ENCODE results near the gene KYAT1.
"Not testable (repeated sequence)": the region's sequence is repeated elsewhere in the genome, so short reads cannot be mapped to it uniquely, and the experiment has no call there.

Gene KYAT1

GRCh38 chr9:128852646-128853045 is 29.1 kb downstream of the KYAT1 start:
- not testable (repeated sequence) for H3K4me3 ChIP-seq (ENCODE audit: low read length in 2 of 2); H3K4me1 ChIP-seq (ENCODE audit: control insufficient read depth, insufficient read depth, low read length); H3K27me3 ChIP-seq (ENCODE audit: control insufficient read depth in 1 of 2, insufficient read depth in 2 of 2, low read length in 2 of 2); H3K27ac ChIP-seq (ENCODE audit: low read length); H3K36me3 ChIP-seq (ENCODE audit: control insufficient read depth in 2 of 2, insufficient read depth in 2 of 2, low read length in 2 of 2); H3K9ac ChIP-seq (ENCODE audit: low read length in 2 of 2); H3K9me3 ChIP-seq (ENCODE audit: control insufficient read depth in 2 of 2, low read length in 2 of 2)

GRCh38 chr9:128851779-128852600 is 29.8 kb downstream of the KYAT1 start:
- H3K36me3 ChIP-seq (ENCODE audit: control insufficient read depth in 2 of 2, insufficient read depth in 2 of 2, low read length in 2 of 2); H3K4me1 ChIP-seq (ENCODE audit: control insufficient read depth, insufficient read depth, low read length); H3K9ac ChIP-seq (ENCODE audit: low read length in 2 of 2); H3K27ac ChIP-seq (ENCODE audit: low read length); H3K27me3 ChIP-seq (ENCODE audit: control insufficient read depth in 1 of 2, insufficient read depth in 2 of 2, low read length in 2 of 2); H3K4me3 ChIP-seq (ENCODE audit: low read length in 2 of 2); H3K9me3 ChIP-seq (ENCODE audit: control insufficient read depth in 2 of 2, low read length in 2 of 2): not testable (repeated sequence)

- H3K9me3 ChIP-seq (ENCODE audit: control insufficient read depth in 2 of 2, low read length in 2 of 2): not testable (repeated sequence)
Measured at GRCh38 chr9:128851024-128851423, 30.7 kb downstream of the KYAT1 start.

GRCh38 chr9:128847803-128848202 is 33.9 kb downstream of the KYAT1 start:
- Histone ChIP-seq H3K9ac (ENCODE audit: low read length in 2 of 2) (no peak overlapping the region), H3K36me3 (ENCODE audit: control insufficient read depth in 2 of 2, insufficient read depth in 2 of 2, low read length in 2 of 2) (no peaks in the 10 kb centered on the region), H3K4me1 (ENCODE audit: control insufficient read depth, insufficient read depth, low read length) (no peaks in the 10 kb centered on the region), H3K9me3 (ENCODE audit: control insufficient read depth in 2 of 2, low read length in 2 of 2) (peaks cover 0 to 4% of the 10 kb centered on the region in 2 donors), H3K27ac (ENCODE audit: low read length) (no peak overlapping the region), H3K27me3 (ENCODE audit: control insufficient read depth in 1 of 2, insufficient read depth in 2 of 2, low read length in 2 of 2) (no peaks in the 10 kb centered on the region), H3K4me3 (ENCODE audit: low read length in 2 of 2) (no peak overlapping the region)

More at GRCh38 chr9:128851024-128851423, 30.7 kb downstream of the KYAT1 start:
- H3K4me1 ChIP-seq (ENCODE audit: control insufficient read depth, insufficient read depth, low read length); H3K27me3 ChIP-seq (ENCODE audit: control insufficient read depth in 1 of 2, insufficient read depth in 2 of 2, low read length in 2 of 2); H3K9ac ChIP-seq (ENCODE audit: low read length in 2 of 2); H3K4me3 ChIP-seq (ENCODE audit: low read length in 2 of 2); H3K36me3 ChIP-seq (ENCODE audit: control insufficient read depth in 2 of 2, insufficient read depth in 2 of 2, low read length in 2 of 2); H3K27ac ChIP-seq (ENCODE audit: low read length): not testable (repeated sequence)

GRCh38 chr9:128846680-128847030 is 35.1 kb downstream of the KYAT1 start:
- H3K9me3 ChIP-seq (ENCODE audit: control insufficient read depth in 2 of 2, low read length in 2 of 2): peaks cover 0 to 4% of the 10 kb centered on the region in 2 donors
- H3K4me1 ChIP-seq (ENCODE audit: control insufficient read depth, insufficient read depth, low read length): no peaks in the 10 kb centered on the region
- no peaks in the 10 kb centered on the region for H3K27me3 ChIP-seq (ENCODE audit: control insufficient read depth in 1 of 2, insufficient read depth in 2 of 2, low read length in 2 of 2)
- H3K27ac ChIP-seq (ENCODE audit: low read length): no peak overlapping the region
- H3K9ac ChIP-seq (ENCODE audit: low read length in 2 of 2): no peak overlapping the region
- H3K4me3 ChIP-seq (ENCODE audit: low read length in 2 of 2): no peak overlapping the region
- no peaks in the 10 kb centered on the region for H3K36me3 ChIP-seq (ENCODE audit: control insufficient read depth in 2 of 2, insufficient read depth in 2 of 2, low read length in 2 of 2)

GRCh38 chr9:128845186-128845931 is 36.4 kb downstream of the KYAT1 start:
- H3K27me3 ChIP-seq (ENCODE audit: control insufficient read depth in 1 of 2, insufficient read depth in 2 of 2, low read length in 2 of 2): no peaks in the 10 kb centered on the region
- H3K36me3 ChIP-seq (ENCODE audit: control insufficient read depth in 2 of 2, insufficient read depth in 2 of 2, low read length in 2 of 2): no peaks in the 10 kb centered on the region
- H3K4me1 ChIP-seq (ENCODE audit: control insufficient read depth, insufficient read depth, low read length): no peaks in the 10 kb centered on the region
- H3K4me3 ChIP-seq (ENCODE audit: low read length in 2 of 2): no peak overlapping the region
- H3K27ac ChIP-seq (ENCODE audit: low read length): no peak overlapping the region
- peaks cover 0 to 4% of the 10 kb centered on the region in 2 donors for H3K9me3 ChIP-seq (ENCODE audit: control insufficient read depth in 2 of 2, low read length in 2 of 2)
- H3K9ac ChIP-seq (ENCODE audit: low read length in 2 of 2): no peak overlapping the region

- not testable (repeated sequence) for H3K9me3 ChIP-seq (ENCODE audit: control insufficient read depth in 2 of 2, low read length in 2 of 2); H3K27ac ChIP-seq (ENCODE audit: low read length); H3K4me3 ChIP-seq (ENCODE audit: low read length in 2 of 2); H3K36me3 ChIP-seq (ENCODE audit: control insufficient read depth in 2 of 2, insufficient read depth in 2 of 2, low read length in 2 of 2); H3K4me1 ChIP-seq (ENCODE audit: control insufficient read depth, insufficient read depth, low read length); H3K9ac ChIP-seq (ENCODE audit: low read length in 2 of 2); H3K27me3 ChIP-seq (ENCODE audit: control insufficient read depth in 1 of 2, insufficient read depth in 2 of 2, low read length in 2 of 2)
Measured at GRCh38 chr9:128843171-128843570, 38.6 kb downstream of the KYAT1 start.

- H3K9me3 ChIP-seq (ENCODE audit: control insufficient read depth in 2 of 2, low read length in 2 of 2): no peaks in the 10 kb centered on the region
- H3K4me1 ChIP-seq (ENCODE audit: control insufficient read depth, insufficient read depth, low read length): no peaks in the 10 kb centered on the region
- H3K4me3 ChIP-seq (ENCODE audit: low read length in 2 of 2): no peak overlapping the region
- H3K27ac ChIP-seq (ENCODE audit: low read length): no peak overlapping the region
- H3K36me3 ChIP-seq (ENCODE audit: control insufficient read depth in 2 of 2, insufficient read depth in 2 of 2, low read length in 2 of 2): no peaks in the 10 kb centered on the region
- no peaks in the 10 kb centered on the region for H3K27me3 ChIP-seq (ENCODE audit: control insufficient read depth in 1 of 2, insufficient read depth in 2 of 2, low read length in 2 of 2)
- no peak overlapping the region for H3K9ac ChIP-seq (ENCODE audit: low read length in 2 of 2)
Measured at GRCh38 chr9:128841694-128842492, 39.9 kb downstream of the KYAT1 start.

- no peaks in the 10 kb centered on the region for H3K36me3 ChIP-seq (ENCODE audit: control insufficient read depth in 2 of 2, insufficient read depth in 2 of 2, low read length in 2 of 2)
- no peaks in the 10 kb centered on the region for H3K27me3 ChIP-seq (ENCODE audit: control insufficient read depth in 1 of 2, insufficient read depth in 2 of 2, low read length in 2 of 2)
- H3K27ac ChIP-seq (ENCODE audit: low read length): no peak overlapping the region
- H3K4me3 ChIP-seq (ENCODE audit: low read length in 2 of 2): no peak overlapping the region
- no peaks in the 10 kb centered on the region for H3K9me3 ChIP-seq (ENCODE audit: control insufficient read depth in 2 of 2, low read length in 2 of 2)
- no peak overlapping the region for H3K9ac ChIP-seq (ENCODE audit: low read length in 2 of 2)
- H3K4me1 ChIP-seq (ENCODE audit: control insufficient read depth, insufficient read depth, low read length): no peaks in the 10 kb centered on the region
Measured at GRCh38 chr9:128840524-128840923, 41.2 kb downstream of the KYAT1 start.

GRCh38 chr9:128838338-128838737 is 43.4 kb downstream of the KYAT1 start:
- no peaks in the 10 kb centered on the region for H3K27me3 ChIP-seq (ENCODE audit: control insufficient read depth in 1 of 2, insufficient read depth in 2 of 2, low read length in 2 of 2)
- H3K4me3 ChIP-seq (ENCODE audit: low read length in 2 of 2): no peak overlapping the region
- H3K36me3 ChIP-seq (ENCODE audit: control insufficient read depth in 2 of 2, insufficient read depth in 2 of 2, low read length in 2 of 2): no peaks in the 10 kb centered on the region
- H3K9me3 ChIP-seq (ENCODE audit: control insufficient read depth in 2 of 2, low read length in 2 of 2): no peaks in the 10 kb centered on the region
- H3K9ac ChIP-seq (ENCODE audit: low read length in 2 of 2): no peak overlapping the region
- H3K27ac ChIP-seq (ENCODE audit: low read length): no peak overlapping the region
- H3K4me1 ChIP-seq (ENCODE audit: control insufficient read depth, insufficient read depth, low read length): no peaks in the 10 kb centered on the region

All from stomach smooth muscle (tissue), 2 donors.